HCT116 (cell line): ENCODE measurements around the gene UTP15. TPM values are rescaled to one million over a fixed set of nuclear protein-coding genes. Genes with fewer than 3 reads are reported as not detected.

ENCODE experiments used
- ATAC-seq: fragments of 200-7000 bp; cut with Tn5 transposase; 2 replicates; pipeline ENCODE4 v1.9.1; 2020; ENCODE audit warnings: mild to moderate bottlenecking, moderate library complexity
- BruUV-seq: library from RNA; stranded (reverse); fragments of 400-500 nt; replicated peaks from 2 replicates; lab custom pipeline; 2021; lab: Mats Ljungman, UMichigan
- CTCF ChIA-PET: fragments of 300-600 bp; sonication (Branson Sonifier 250); formaldehyde crosslinking; loops from one replicate; lab custom pipeline; 2021; ENCODE audit warnings: antibody characterized with exemption; lab: Charles Lee
- POLR2A ChIA-PET: fragments of 300-600, 350-600 bp; sonication (Branson Sonifier 250); formaldehyde crosslinking; loops from one replicate; lab custom pipeline; 2021; ENCODE audit warnings: antibody characterized with exemption; lab: Charles Lee
- RAD21 ChIA-PET, 2 experiments: fragments of 300-600 bp; sonication (Branson Sonifier 250); formaldehyde crosslinking; loops; one replicate each; lab custom pipeline; 2023; ENCODE audit warnings: low total read pairs in 2 of 2; ENCODE audit not compliant: uncharacterized antibody in 2 of 2, unreplicated experiment in 2 of 2, low non-redundant PET in 1 of 2; lab: Charles Lee
- DNase-seq: peaks from one replicate; pipeline ENCODE4 v3.0.0-alpha.2; 2010; ENCODE audit warnings: low read depth, low spot score
- H2AFZ ChIP-seq: fragments of 200-600 bp; shearing (Covaris generic), sonication (generic); 2 replicates; pipeline ENCODE4 v1.6.1; 2017; ENCODE audit warnings: low read depth, mixed run types, mixed read lengths, antibody characterized with exemption, low read length; ENCODE audit not compliant: poor library complexity, severe bottlenecking
- H3K27ac ChIP-seq: 2 replicates; pipeline ENCODE4 v1.5.1; 2012; ENCODE audit warnings: low read depth, low read length
- H3K27me3 ChIP-seq: fragments of 200-600 bp; sonication (generic); 2 replicates; pipeline ENCODE4 v1.6.1; 2016; ENCODE audit warnings: mixed run types, low read length, mixed read lengths; ENCODE audit not compliant: insufficient read depth
- H3K36me3 ChIP-seq, 2 experiments: fragments of 200-500 bp in 1 of 2; fragments of 200-600 bp in 1 of 2; sonication (Bioruptor generic) in 1 of 2; sonication (generic) in 1 of 2; 2 replicates each; pipeline versions ENCODE4 v1.5.1 to v1.6.1; 2014 to 2016; ENCODE audit warnings: low read length in 2 of 2, inconsistent platforms in 1 of 2, mixed read lengths in 1 of 2, mixed run types in 1 of 2; ENCODE audit not compliant: insufficient read depth in 2 of 2, control insufficient read depth in 1 of 2
- H3K4me1 ChIP-seq, 2 experiments: fragments of 200-600 bp in 1 of 2; sonication (generic) in 1 of 2; 2 replicates each; pipeline versions ENCODE4 v1.5.1 to v1.6.1; 2012 to 2017; ENCODE audit warnings: low read length in 2 of 2, inconsistent platforms in 1 of 2, mild to moderate bottlenecking in 1 of 2, mixed read lengths in 1 of 2, mixed run types in 1 of 2, moderate library complexity in 1 of 2; ENCODE audit not compliant: insufficient read depth in 2 of 2, control insufficient read depth in 1 of 2
- H3K4me2 ChIP-seq: fragments of 200-600 bp; sonication (generic); 2 replicates; pipeline ENCODE4 v1.6.1; 2017; ENCODE audit warnings: mixed run types, low read length, mixed read lengths
- H3K4me3 ChIP-seq, 2 experiments: fragments of 200-600 bp in 1 of 2; sonication (generic) in 1 of 2; replicated peaks in 1 of 2; 2 replicates each; pipeline ENCODE4 v1.5.1; 2011 to 2016; ENCODE audit warnings: low read length in 2 of 2, control low read depth in 1 of 2, low read depth in 1 of 2, mild to moderate bottlenecking in 1 of 2, mixed read lengths in 1 of 2, mixed run types in 1 of 2
- H3K79me2 ChIP-seq: fragments of 200-600 bp; sonication (generic); 2 replicates; pipeline ENCODE4 v1.6.1; 2017; ENCODE audit warnings: mild to moderate bottlenecking, mixed run types, low read length, moderate library complexity, mixed read lengths; ENCODE audit not compliant: insufficient read depth
- H3K9ac ChIP-seq: fragments of 200-600 bp; sonication (generic); 2 replicates; pipeline ENCODE4 v1.6.1; 2016; ENCODE audit warnings: low read length, mixed read lengths
- H3K9me2 ChIP-seq: fragments of 200-600 bp; sonication (generic), shearing (Covaris generic); 2 replicates; pipeline ENCODE4 v1.6.1; 2017; ENCODE audit warnings: mixed run types, mild to moderate bottlenecking, moderate library complexity; ENCODE audit not compliant: insufficient read depth
- H3K9me3 ChIP-seq, 2 experiments: fragments of 200-500 bp in 1 of 2; fragments of 200-600 bp in 1 of 2; sonication (Bioruptor generic) in 1 of 2; sonication (generic) in 1 of 2; 2 replicates each; pipeline ENCODE4 v1.6.1; 2014 to 2017; ENCODE audit warnings: low read length in 2 of 2, mixed read lengths in 2 of 2, inconsistent platforms in 1 of 2, low read depth in 1 of 2, mild to moderate bottlenecking in 1 of 2, mixed run types in 1 of 2, moderate library complexity in 1 of 2; ENCODE audit not compliant: control insufficient read depth in 1 of 2, insufficient read depth in 1 of 2
- H4K20me1 ChIP-seq: fragments of 200-600 bp; sonication (generic), shearing (Covaris generic); 2 replicates; pipeline ENCODE4 v1.6.1; 2017; ENCODE audit warnings: mixed run types, mild to moderate bottlenecking, moderate library complexity; ENCODE audit not compliant: insufficient read depth
- CBX3 ChIP-seq: IDR thresholded peaks from 2 replicates; pipeline ENCODE4 v1.6.1; 2012; ENCODE audit warnings: low read depth
- CEBPB ChIP-seq: IDR thresholded peaks from 2 replicates; pipeline ENCODE4 v1.6.1; 2012; ENCODE audit warnings: low read depth
- ELF1 ChIP-seq: IDR thresholded peaks from 2 replicates; pipeline ENCODE4 v1.6.1; 2012; ENCODE audit warnings: low read depth, borderline replicate concordance
- POLR2AphosphoS5 ChIP-seq: IDR thresholded peaks from 2 replicates; pipeline ENCODE4 v1.6.1; 2011; ENCODE audit warnings: mild to moderate bottlenecking, low read depth, low read length, moderate library complexity
- SIN3A ChIP-seq: IDR thresholded peaks from 2 replicates; pipeline ENCODE4 v1.6.1; 2012; ENCODE audit warnings: low read depth
- YY1 ChIP-seq: IDR thresholded peaks from 2 replicates; pipeline ENCODE4 v1.6.1; 2011; ENCODE audit warnings: low read length, low read depth, moderate library complexity, mild to moderate bottlenecking; ENCODE audit not compliant: insufficient replicate concordance; ENCODE audit errors: extremely low read depth
- ZBTB33 ChIP-seq: IDR thresholded peaks from 2 replicates; pipeline ENCODE4 v1.6.1; 2011; ENCODE audit warnings: mild to moderate bottlenecking, low read length, moderate library complexity; ENCODE audit not compliant: insufficient replicate concordance; ENCODE audit errors: extremely low read depth
- intact Hi-C: fragments of 100-400 bp; cut with micrococcal nuclease; formaldehyde crosslinking; loops from 2 replicates; pipeline ENCODE4 v1.10.0; 2022
- total RNA-seq: library from RNA; stranded (reverse); gene quantifications from one replicate; pipeline ENCODE4 v1.2.1, GENCODE V29; 2021; ENCODE audit not compliant: unreplicated experiment

Gene UTP15
- total RNA-seq, 1 experiment from 2014 or later, result 39.3 TPM

DNA sequence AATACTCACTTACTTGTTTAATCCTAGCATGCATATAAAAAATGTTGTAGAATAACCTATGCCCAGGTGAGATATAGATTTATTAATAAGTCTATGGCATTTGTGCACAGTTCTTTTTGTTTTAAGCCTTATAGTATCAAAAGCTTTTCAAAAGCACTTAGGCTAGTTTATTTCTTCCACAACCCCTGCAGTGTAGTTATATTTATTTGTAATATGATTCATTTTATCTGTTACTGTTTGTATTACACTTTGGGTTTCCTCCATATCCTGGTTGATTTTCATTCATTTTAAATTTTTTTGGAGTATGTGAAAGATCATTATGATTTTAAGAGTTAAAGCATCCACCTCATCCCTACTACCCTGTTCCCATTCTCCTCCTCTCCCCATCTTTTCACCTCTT is 41.7 kb downstream of the UTP15 start:
- Histone ChIP-seq H4K20me1 (no peaks in the 10 kb centered on the region), H3K4me2 (no peak overlapping the region), H3K27ac (no peak overlapping the region), H3K4me3 (no peak overlapping the region), H2AFZ (no peak overlapping the region), H3K79me2 (no peaks in the 10 kb centered on the region), H3K4me1 (no peaks in the 10 kb centered on the region), H3K9me3 (0 out of 4 replicates have a peak, but pooled peaks cover 0 to 1% of the 10 kb centered on the region in 2 experiments), H3K9ac (no peak overlapping the region), H3K36me3 (no peaks in the 10 kb centered on the region), H3K27me3 (no peaks in the 10 kb centered on the region), H3K9me2 (no peaks in the 10 kb centered on the region)
- TF ChIP-seq ELF1 (no peak), POLR2AphosphoS5 (no peak), YY1 (no peak), SIN3A (no peak), ZBTB33 (no peak), CEBPB (no peak)
- ChIA-PET POLR2A (no interaction called here), CTCF (no interaction called here), RAD21 (no interaction called here)
- intact Hi-C loops, result no loop called here
- BruUV-seq, result no TSS peak
- ATAC-seq, result no peak
- no peak for DNase-seq

GRCh38 chr5:73612799-73613198 is 47.3 kb downstream of the UTP15 start:
- H3K79me2 ChIP-seq, result no peaks in the 10 kb centered on the region
- intact Hi-C loops, result no loop called here
- ChIA-PET RAD21 (no interaction called here), CTCF (no interaction called here), POLR2A (no interaction called here)
- no peaks in the 10 kb centered on the region for H3K9me2 ChIP-seq
- H3K36me3 ChIP-seq, result no peaks in the 10 kb centered on the region
- H3K4me3 ChIP-seq, result no peak overlapping the region
- no peak overlapping the region for H3K9ac ChIP-seq
- H3K27ac ChIP-seq, result no peak overlapping the region
- no peak overlapping the region for H2AFZ ChIP-seq
- H4K20me1 ChIP-seq, result no peaks in the 10 kb centered on the region
- ATAC-seq, result no peak
- no TSS peak for BruUV-seq
- no peak for DNase-seq
- no peaks in the 10 kb centered on the region for H3K27me3 ChIP-seq
- H3K9me3 ChIP-seq, result no peaks in the 10 kb centered on the region
- peaks cover 0 to 12% of the 10 kb centered on the region in 2 experiments; a peak in 2 of 4 replicates for H3K4me1 ChIP-seq
- TF ChIP-seq CBX3, result no peak
- TF ChIP-seq ELF1, result no peak
- TF ChIP-seq, all 23 proteins: peak for 0
- H3K4me2 ChIP-seq, result no peak overlapping the region
